Motor neuron (in vitro differentiated cells): Measurements from ENCODE around the gene GRK5. TPM values are rescaled to one million over a fixed set of nuclear protein-coding genes. Genes with fewer than 3 reads are reported as not detected.
"Not testable (repeated sequence)": the region's sequence is repeated elsewhere in the genome, so short reads cannot be mapped to it uniquely, and the experiment has no call there.

Experiments used
- ATAC-seq, 8 experiments: fragments of 200-7000 bp; cut with Tn5 transposase; replicated peaks in 6 of 8; 2 replicates each; pipeline ENCODE4 v1.8.0; 2021; ENCODE audit warnings: mild to moderate bottlenecking in 8 of 8, moderate library complexity in 8 of 8
- H3K27ac ChIP-seq, 2 donors: fragments of 250-450 bp; sonication (Bioruptor Pico); 2 replicates each; pipeline ENCODE4 v1.9.0; 2021; ENCODE audit warnings: antibody characterized with exemption in 2 of 2, mild to moderate bottlenecking in 2 of 2, moderate library complexity in 1 of 2
- H3K4me1 ChIP-seq, 2 donors: fragments of 250-450 bp; sonication (Bioruptor Pico); replicated peaks in 1 of 2; 2 replicates each; pipeline ENCODE4 v1.6.1; 2021; ENCODE audit warnings: antibody characterized with exemption in 2 of 2, mild to moderate bottlenecking in 2 of 2, moderate library complexity in 1 of 2
- H3K4me3 ChIP-seq, 5 donors: fragments of 250-450 bp; sonication (Bioruptor Pico); 2 replicates each; pipeline ENCODE4 v1.9.0; 2021; ENCODE audit warnings: antibody characterized with exemption in 5 of 5, mild to moderate bottlenecking in 5 of 5, moderate library complexity in 4 of 5
- WGBS, 10 experiments: fragments of 450-650 bp; shearing (Covaris generic); methylation state at CpG; one replicate each; pipeline ENCODE4 v1.0.0; 2022; 5-methylcytosine and 5-hydroxymethylcytosine counted together
- in situ Hi-C, 9 experiments: fragments of 400-800 bp; cut with MboI; loops; one replicate each; pipeline ENCODE4 v1.15.0; 2021; ENCODE audit warnings: low sequenced_read_pairs in 9 of 9, low pct_unique_long_range_greater_than_20kb in 2 of 9; ENCODE audit not compliant: unreplicated experiment in 9 of 9
- total RNA-seq, 8 experiments: library from RNA; unstranded; fragments of 300-600 nt; gene quantifications; 2 replicates each; pipeline versions ENCODE4 v1.2.3 to v1.2.4, GENCODE V29; 2022

Gene GRK5
- total RNA-seq, 8 experiments from 2014 or later, result 4.0 to 27.2 (median 11.1) TPM

- no peak overlapping the region for H3K4me3 ChIP-seq
- 73 to 92% (median 78%) methylated on average over 1 to 4 of the region's 4 CpGs; no CpG with 5 or more reads in 1 of the 10 experiments for WGBS, 10 experiments
- H3K27ac ChIP-seq, result no peak overlapping the region
- peaks cover 0 to 3% of the 10 kb centered on the region in 2 donors for H3K4me1 ChIP-seq
- in situ Hi-C loops, result no loop called here
- ATAC-seq, result no peak
Observed at GRCh38 chr10:119462773-119463172, 255.4 kb downstream of the GRK5 start.

- ATAC-seq, H3K4me3 ChIP-seq, H3K27ac ChIP-seq, H3K4me1 ChIP-seq, in situ Hi-C loops: not testable (repeated sequence)
- WGBS, 10 experiments, result 23 to 100% (median 45%) methylated on average over 1 to 2 of the region's 2 CpGs; no CpG with 5 or more reads in 5 of the 10 experiments
Observed at GRCh38 chr10:119463195-119463594, 255.8 kb downstream of the GRK5 start.

GRCh38 chr10:119465085-119465484 lies 257.7 kb downstream of the GRK5 start:
- in situ Hi-C loops, result no loop called here
- 41 to 100% (median 83%) methylated on average over 2 to 4 of the region's 4 CpGs for WGBS, 10 experiments

GRCh38 chr10:119466076-119466475 lies 258.7 kb downstream of the GRK5 start:
- WGBS, 10 experiments, result 40 to 100% (median 81%) methylated on average over 1 to 4 of the region's 10 CpGs; no CpG with 5 or more reads in 3 of the 10 experiments
- in situ Hi-C loops, result no loop called here
- Histone ChIP-seq H3K4me1 (no peaks in the 10 kb centered on the region), H3K27ac (no peak overlapping the region), H3K4me3 (no peak overlapping the region)
- ATAC-seq, result peak in 1 of 8 experiments; percentile 28

More at GRCh38 chr10:119465085-119465484, 257.7 kb downstream of the GRK5 start:
- H3K4me1 ChIP-seq, result no peaks in the 10 kb centered on the region
- no peak for ATAC-seq
- H3K27ac ChIP-seq, result no peak overlapping the region
- H3K4me3 ChIP-seq, result no peak overlapping the region

GRCh38 chr10:119466655-119467054 lies 259.3 kb downstream of the GRK5 start:
- ATAC-seq, result peak in 2 of 8 experiments; percentile 64 to 91
- in situ Hi-C loops, result no loop called here
- 45 to 84% (median 68%) methylated on average over 1 to 7 of the region's 7 CpGs; no CpG with 5 or more reads in 4 of the 10 experiments for WGBS, 10 experiments
- Histone ChIP-seq H3K27ac (no peak overlapping the region), H3K4me1 (no peaks in the 10 kb centered on the region), H3K4me3 (no peak overlapping the region)

- ATAC-seq, result no peak
- WGBS, 10 experiments, result 80 to 85% (median 83%) methylated on average over 1 to 4 of the region's 13 CpGs; no CpG with 5 or more reads in 7 of the 10 experiments
- in situ Hi-C loops, result no loop called here
- no peaks in the 10 kb centered on the region for H3K4me1 ChIP-seq
- H3K27ac ChIP-seq, result no peak overlapping the region
- no peak overlapping the region for H3K4me3 ChIP-seq
Observed at GRCh38 chr10:119468542-119469324, 261.4 kb downstream of the GRK5 start.

- 80 to 100% (median 93%) methylated on average over 1 to 3 of the region's 8 CpGs; no CpG with 5 or more reads in 5 of the 10 experiments for WGBS, 10 experiments
- in situ Hi-C loops, result no loop called here
- Histone ChIP-seq H3K27ac (no peak overlapping the region), H3K4me1 (no peaks in the 10 kb centered on the region), H3K4me3 (no peak overlapping the region)
- no peak for ATAC-seq
Observed at GRCh38 chr10:119469325-119469707, 261.9 kb downstream of the GRK5 start.

GRCh38 chr10:119469846-119470245 lies 262.5 kb downstream of the GRK5 start:
- in situ Hi-C loops, result no loop called here
- Histone ChIP-seq H3K4me3 (no peak overlapping the region), H3K27ac (no peak overlapping the region), H3K4me1 (no peaks in the 10 kb centered on the region)
- WGBS, 10 experiments, result 57 to 97% (median 78%) methylated on average over 3 to 6 of the region's 7 CpGs; no CpG with 5 or more reads in 3 of the 10 experiments
- no peak for ATAC-seq

GRCh38 chr10:119470920-119471702 lies 263.7 kb downstream of the GRK5 start:
- Histone ChIP-seq H3K4me3 (no peak overlapping the region), H3K27ac (no peak overlapping the region), H3K4me1 (no peaks in the 10 kb centered on the region)
- ATAC-seq, result no peak
- WGBS, 10 experiments, result 0 to 83% (median 43%) methylated on average over 1 to 2 of the region's 3 CpGs
- in situ Hi-C loops, result no loop called here

- in situ Hi-C loops, result no loop called here
- Histone ChIP-seq H3K27ac (no peak overlapping the region), H3K4me3 (no peak overlapping the region), H3K4me1 (peaks cover 0 to 4% of the 10 kb centered on the region in 2 donors)
- no peak for ATAC-seq
- WGBS, 10 experiments, result 24 to 100% (median 70%) methylated on average over 1 to 3 of the region's 4 CpGs; no CpG with 5 or more reads in 4 of the 10 experiments
Observed at GRCh38 chr10:119473771-119474170, 266.4 kb downstream of the GRK5 start.

- 40 to 100% (median 74%) methylated on average over 1 to 9 of the region's 10 CpGs; no CpG with 5 or more reads in 2 of the 10 experiments for WGBS, 10 experiments
- H3K4me3 ChIP-seq, result no peak overlapping the region
- ATAC-seq, result no peak
- no peak overlapping the region for H3K27ac ChIP-seq
- peaks cover 0 to 4% of the 10 kb centered on the region in 2 donors for H3K4me1 ChIP-seq
- in situ Hi-C loops, result no loop called here
Observed at GRCh38 chr10:119474606-119475005, 267.2 kb downstream of the GRK5 start.

GRCh38 chr10:119477444-119477843 lies 270.1 kb downstream of the GRK5 start:
- H3K4me1 ChIP-seq, result peaks cover 0 to 4% of the 10 kb centered on the region in 2 donors
- peak in 2 of 8 experiments; percentile 23 to 26 for ATAC-seq
- in situ Hi-C loops, result no loop called here
- 0 to 71% (median 44%) methylated on average over 1 to 2 of the region's 3 CpGs; no CpG with 5 or more reads in 2 of the 10 experiments for WGBS, 10 experiments
- no peak overlapping the region for H3K27ac ChIP-seq
- no peak overlapping the region for H3K4me3 ChIP-seq
